ENCODE data around the gene PARP16. TPM values are rescaled to one million over a fixed set of nuclear protein-coding genes. Genes with fewer than 3 reads are reported as not detected.

Gene PARP16
- polyA plus RNA-seq, 4 donors = 6.5 to 14.2 (median 9.0) TPM

GRCh38 chr15:65305776-65306175 is 19.1 kb upstream of the PARP16 start:
- no peak overlapping the region for H3K27ac ChIP-seq (ENCODE audit: low read depth in 1 of 3, low read length in 2 of 3)
- no peaks in the 10 kb centered on the region for H3K9me3 ChIP-seq (ENCODE audit: control insufficient read depth in 2 of 2, insufficient read depth in 1 of 2, low read depth in 1 of 2, low read length in 1 of 2)
- no peaks in the 10 kb centered on the region for H3K36me3 ChIP-seq (ENCODE audit: control insufficient read depth in 3 of 3, insufficient read depth in 2 of 3, low read depth in 1 of 3, low read length in 3 of 3)
- H3K4me1 ChIP-seq (ENCODE audit: control insufficient read depth in 3 of 3, insufficient read depth in 2 of 3, low read depth in 1 of 3, low read length in 2 of 3) = peaks cover 0 to 11% (median 0%) of the 10 kb centered on the region in 3 donors
- no peaks in the 10 kb centered on the region for H3K27me3 ChIP-seq (ENCODE audit: control insufficient read depth in 3 of 3, insufficient read depth in 3 of 3, low read length in 3 of 3)
- H3K4me3 ChIP-seq (ENCODE audit: low read depth in 1 of 3, low read length in 3 of 3) = no peak overlapping the region
- 73 to 77% (median 75%) methylated on average over 3 of the region's 3 CpGs for WGBS, 3 donors
- DNase-seq (no peak), FAIRE-seq (no peak)

- H3K4me3 ChIP-seq (ENCODE audit: low read depth in 1 of 3, low read length in 3 of 3) = peak overlapping the region in 1 of 3 donors; percentile 16
- 24 to 45% (median 34%) methylated on average over 14 of the region's 14 CpGs for WGBS, 3 donors
- H3K27ac ChIP-seq (ENCODE audit: low read depth in 1 of 3, low read length in 2 of 3) = peak overlapping the region; percentile 50 to 91 (median 84)
Observed at GRCh38 chr15:65305150-65305758, 18.6 kb upstream of the PARP16 start.

GRCh38 chr15:65304381-65305149 is 17.9 kb upstream of the PARP16 start, which contains the start of gene RNU5B-1:
TSS of gene RNU5B-1 (plus strand) at chr15:65304677.
- 0 to 1% (median 1%) methylated on average over 24 of the region's 24 CpGs for WGBS, 3 donors
- no peak for FAIRE-seq

More at GRCh38 chr15:65305150-65305758, 18.6 kb upstream of the PARP16 start:
- Histone ChIP-seq H3K4me1 (ENCODE audit: control insufficient read depth in 3 of 3, insufficient read depth in 2 of 3, low read depth in 1 of 3, low read length in 2 of 3) (peaks cover 0 to 11% (median 0%) of the 10 kb centered on the region in 3 donors), H3K27me3 (ENCODE audit: control insufficient read depth in 3 of 3, insufficient read depth in 3 of 3, low read length in 3 of 3) (no peaks in the 10 kb centered on the region), H3K9me3 (ENCODE audit: control insufficient read depth in 2 of 2, insufficient read depth in 1 of 2, low read depth in 1 of 2, low read length in 1 of 2) (no peaks in the 10 kb centered on the region), H3K36me3 (ENCODE audit: control insufficient read depth in 3 of 3, insufficient read depth in 2 of 3, low read depth in 1 of 3, low read length in 3 of 3) (no peaks in the 10 kb centered on the region)
- DNase-seq = no peak
- no peak for FAIRE-seq

GRCh38 chr15:65303687-65304380 is 17.2 kb upstream of the PARP16 start:
- Histone ChIP-seq H3K4me3 (ENCODE audit: low read depth in 1 of 3, low read length in 3 of 3) (peak overlapping the region; percentile 34 to 71 (median 39)), H3K36me3 (ENCODE audit: control insufficient read depth in 3 of 3, insufficient read depth in 2 of 3, low read depth in 1 of 3, low read length in 3 of 3) (no peaks in the 10 kb centered on the region), H3K9me3 (ENCODE audit: control insufficient read depth in 2 of 2, insufficient read depth in 1 of 2, low read depth in 1 of 2, low read length in 1 of 2) (no peaks in the 10 kb centered on the region), H3K27me3 (ENCODE audit: control insufficient read depth in 3 of 3, insufficient read depth in 3 of 3, low read length in 3 of 3) (no peaks in the 10 kb centered on the region), H3K27ac (ENCODE audit: low read depth in 1 of 3, low read length in 2 of 3) (peak overlapping the region; percentile 9 to 90 (median 84)), H3K4me1 (ENCODE audit: control insufficient read depth in 3 of 3, insufficient read depth in 2 of 3, low read depth in 1 of 3, low read length in 2 of 3) (peaks cover 0 to 11% (median 0%) of the 10 kb centered on the region in 3 donors)
- DNase-seq (peak; percentile 68 to 83), FAIRE-seq (no peak)
- WGBS, 3 donors = 1 to 2% (median 1%) methylated on average over 24 of the region's 24 CpGs

More at GRCh38 chr15:65304381-65305149, 17.9 kb upstream of the PARP16 start, which contains the start of gene RNU5B-1:
- H3K9me3 ChIP-seq (ENCODE audit: control insufficient read depth in 2 of 2, insufficient read depth in 1 of 2, low read depth in 1 of 2, low read length in 1 of 2) = no peaks in the 10 kb centered on the region
- H3K4me3 ChIP-seq (ENCODE audit: low read depth in 1 of 3, low read length in 3 of 3) = peak within 1 kb of the TSS; percentile 34 to 71 (median 39)
- no peaks in the 10 kb centered on the region for H3K36me3 ChIP-seq (ENCODE audit: control insufficient read depth in 3 of 3, insufficient read depth in 2 of 3, low read depth in 1 of 3, low read length in 3 of 3)
- peak; percentile 89 to 92 for DNase-seq
- no peaks in the 10 kb centered on the region for H3K27me3 ChIP-seq (ENCODE audit: control insufficient read depth in 3 of 3, insufficient read depth in 3 of 3, low read length in 3 of 3)
- peaks cover 0 to 11% (median 0%) of the 10 kb centered on the region in 3 donors for H3K4me1 ChIP-seq (ENCODE audit: control insufficient read depth in 3 of 3, insufficient read depth in 2 of 3, low read depth in 1 of 3, low read length in 2 of 3)
- H3K27ac ChIP-seq (ENCODE audit: low read depth in 1 of 3, low read length in 2 of 3) = peak within 1 kb of the TSS; percentile 50 to 91 (median 84)

- no peak for DNase-seq
- no peaks in the 10 kb centered on the region for H3K9me3 ChIP-seq (ENCODE audit: control insufficient read depth in 2 of 2, insufficient read depth in 1 of 2, low read depth in 1 of 2, low read length in 1 of 2)
- H3K27me3 ChIP-seq (ENCODE audit: control insufficient read depth in 3 of 3, insufficient read depth in 3 of 3, low read length in 3 of 3) = no peaks in the 10 kb centered on the region
- 86 to 88% (median 87%) methylated on average over 23 to 24 of the region's 24 CpGs for WGBS, 3 donors
- FAIRE-seq = no peak
- peaks cover 0 to 14% (median 0%) of the 10 kb centered on the region in 3 donors for H3K4me1 ChIP-seq (ENCODE audit: control insufficient read depth in 3 of 3, insufficient read depth in 2 of 3, low read depth in 1 of 3, low read length in 2 of 3)
- no peaks in the 10 kb centered on the region for H3K36me3 ChIP-seq (ENCODE audit: control insufficient read depth in 3 of 3, insufficient read depth in 2 of 3, low read depth in 1 of 3, low read length in 3 of 3)
- no peak overlapping the region for H3K4me3 ChIP-seq (ENCODE audit: low read depth in 1 of 3, low read length in 3 of 3)
- no peak overlapping the region for H3K27ac ChIP-seq (ENCODE audit: low read depth in 1 of 3, low read length in 2 of 3)
Observed at GRCh38 chr15:65302061-65302460, 15.4 kb upstream of the PARP16 start.

GRCh38 chr15:65300924-65301441 is 14.3 kb upstream of the PARP16 start:
- FAIRE-seq = no peak
- WGBS, 3 donors = 92 to 95% (median 94%) methylated on average over 25 to 36 of the region's 36 CpGs
- no peak overlapping the region for H3K27ac ChIP-seq (ENCODE audit: low read depth in 1 of 3, low read length in 2 of 3)
- H3K4me1 ChIP-seq (ENCODE audit: control insufficient read depth in 3 of 3, insufficient read depth in 2 of 3, low read depth in 1 of 3, low read length in 2 of 3) = peaks cover 0 to 14% (median 0%) of the 10 kb centered on the region in 3 donors
- DNase-seq = no peak
- H3K27me3 ChIP-seq (ENCODE audit: control insufficient read depth in 3 of 3, insufficient read depth in 3 of 3, low read length in 3 of 3) = no peaks in the 10 kb centered on the region
- no peaks in the 10 kb centered on the region for H3K9me3 ChIP-seq (ENCODE audit: control insufficient read depth in 2 of 2, insufficient read depth in 1 of 2, low read depth in 1 of 2, low read length in 1 of 2)
- no peak overlapping the region for H3K4me3 ChIP-seq (ENCODE audit: low read depth in 1 of 3, low read length in 3 of 3)
- no peaks in the 10 kb centered on the region for H3K36me3 ChIP-seq (ENCODE audit: control insufficient read depth in 3 of 3, insufficient read depth in 2 of 3, low read depth in 1 of 3, low read length in 3 of 3)

- H3K27me3 ChIP-seq (ENCODE audit: control insufficient read depth in 3 of 3, insufficient read depth in 3 of 3, low read length in 3 of 3) = no peaks in the 10 kb centered on the region
- WGBS, 3 donors = 85 to 90% (median 86%) methylated on average over 11 of the region's 11 CpGs
- H3K36me3 ChIP-seq (ENCODE audit: control insufficient read depth in 3 of 3, insufficient read depth in 2 of 3, low read depth in 1 of 3, low read length in 3 of 3) = no peaks in the 10 kb centered on the region
- peaks cover 0 to 8% (median 0%) of the 10 kb centered on the region in 3 donors for H3K4me1 ChIP-seq (ENCODE audit: control insufficient read depth in 3 of 3, insufficient read depth in 2 of 3, low read depth in 1 of 3, low read length in 2 of 3)
- DNase-seq (no peak), FAIRE-seq (no peak)
- H3K9me3 ChIP-seq (ENCODE audit: control insufficient read depth in 2 of 2, insufficient read depth in 1 of 2, low read depth in 1 of 2, low read length in 1 of 2) = no peaks in the 10 kb centered on the region
- no peak overlapping the region for H3K27ac ChIP-seq (ENCODE audit: low read depth in 1 of 3, low read length in 2 of 3)
- H3K4me3 ChIP-seq (ENCODE audit: low read depth in 1 of 3, low read length in 3 of 3) = no peak overlapping the region
Observed at GRCh38 chr15:65298731-65299130, 12.0 kb upstream of the PARP16 start.

- DNase-seq = no peak
- Histone ChIP-seq H3K4me1 (ENCODE audit: control insufficient read depth in 3 of 3, insufficient read depth in 2 of 3, low read depth in 1 of 3, low read length in 2 of 3) (peaks cover 0 to 3% (median 0%) of the 10 kb centered on the region in 3 donors), H3K27me3 (ENCODE audit: control insufficient read depth in 3 of 3, insufficient read depth in 3 of 3, low read length in 3 of 3) (no peaks in the 10 kb centered on the region), H3K9me3 (ENCODE audit: control insufficient read depth in 2 of 2, insufficient read depth in 1 of 2, low read depth in 1 of 2, low read length in 1 of 2) (no peaks in the 10 kb centered on the region), H3K27ac (ENCODE audit: low read depth in 1 of 3, low read length in 2 of 3) (no peak overlapping the region), H3K4me3 (ENCODE audit: low read depth in 1 of 3, low read length in 3 of 3) (no peak overlapping the region), H3K36me3 (ENCODE audit: control insufficient read depth in 3 of 3, insufficient read depth in 2 of 3, low read depth in 1 of 3, low read length in 3 of 3) (no peaks in the 10 kb centered on the region)
- no peak for FAIRE-seq
- WGBS, 3 donors = 78 to 82% (median 81%) methylated on average over 1 of the region's 1 CpG
Observed at GRCh38 chr15:65292938-65293518, 6.3 kb upstream of the PARP16 start.

Measured in small intestine (tissue), 7 donors.